DMS114 treated with DMSO at 0.1 percent for 48 hours (cell line): ENCODE data around the gene PRADC1.

Experiments
- DNase-seq: peaks from one replicate; lab custom pipeline; 2025; ENCODE audit not compliant: unreplicated experiment; lab: John Stamatoyannopoulos, UW

Gene PRADC1

GRCh38 chr2:73238149-73238548, 5.1 kb upstream of the PRADC1 start:
- no peak for DNase-seq

GRCh38 chr2:73237168-73237567, 4.1 kb upstream of the PRADC1 start:
- no peak for DNase-seq

- DNase-seq: no peak
These were observed 2.4 kb upstream of the PRADC1 start for GRCh38 chr2:73235315-73236028.

- DNase-seq: peak; percentile 92
These were observed 1.1 kb upstream of the PRADC1 start, which contains the start of gene CCT7 for GRCh38 chr2:73233932-73234832. Gene CCT7 (plus strand): TSS chr2:73234308. CDS start chr2:73234379, 71 bp downstream.

GRCh38 chr2:73232403-73233153, 461 bp downstream of the PRADC1 start:
- DNase-seq: no peak

- no peak for DNase-seq
These were observed 4.4 kb downstream of the PRADC1 start for GRCh38 chr2:73228631-73229030.

GRCh38 chr2:73227086-73227485, 6.0 kb downstream of the PRADC1 start:
- no peak for DNase-seq

- no peak for DNase-seq
These were observed 7.3 kb downstream of the PRADC1 start for GRCh38 chr2:73225513-73226360.

- DNase-seq: no peak
These were observed 9.2 kb downstream of the PRADC1 start for GRCh38 chr2:73223821-73224220.

- no peak for DNase-seq
These were observed 14.7 kb downstream of the PRADC1 start for GRCh38 chr2:73218298-73218697.

GRCh38 chr2:73217826-73218225, 15.2 kb downstream of the PRADC1 start:
- no peak for DNase-seq

- DNase-seq: no peak
These were observed 15.9 kb downstream of the PRADC1 start for GRCh38 chr2:73217160-73217559.

GRCh38 chr2:73215254-73215653, 17.8 kb downstream of the PRADC1 start:
- DNase-seq: no peak

GRCh38 chr2:73214120-73215035, 18.7 kb downstream of the PRADC1 start, which contains the start of gene SMYD5:
Gene SMYD5 (plus strand): TSS chr2:73214245. CDS start chr2:73214267, 22 bp downstream.
- DNase-seq: peak; percentile 79

GRCh38 chr2:73212448-73213176, 20.4 kb downstream of the PRADC1 start:
- DNase-seq: peak; percentile 67

- no peak for DNase-seq
These were observed 21.0 kb downstream of the PRADC1 start for GRCh38 chr2:73212098-73212447.

- DNase-seq: no peak
These were observed 22.3 kb downstream of the PRADC1 start for GRCh38 chr2:73210696-73211095.

GRCh38 chr2:73210019-73210418, 23.0 kb downstream of the PRADC1 start:
- no peak for DNase-seq

GRCh38 chr2:73208258-73208657, 24.8 kb downstream of the PRADC1 start:
- no peak for DNase-seq
